ENCODE measurements around the gene BLOC1S4. TPM values are rescaled to one million over a fixed set of nuclear protein-coding genes. Genes with fewer than 3 reads are reported as not detected.

Gene BLOC1S4
- total RNA-seq, 1 experiment from 2014 or later, result 14.9 TPM

DNA sequence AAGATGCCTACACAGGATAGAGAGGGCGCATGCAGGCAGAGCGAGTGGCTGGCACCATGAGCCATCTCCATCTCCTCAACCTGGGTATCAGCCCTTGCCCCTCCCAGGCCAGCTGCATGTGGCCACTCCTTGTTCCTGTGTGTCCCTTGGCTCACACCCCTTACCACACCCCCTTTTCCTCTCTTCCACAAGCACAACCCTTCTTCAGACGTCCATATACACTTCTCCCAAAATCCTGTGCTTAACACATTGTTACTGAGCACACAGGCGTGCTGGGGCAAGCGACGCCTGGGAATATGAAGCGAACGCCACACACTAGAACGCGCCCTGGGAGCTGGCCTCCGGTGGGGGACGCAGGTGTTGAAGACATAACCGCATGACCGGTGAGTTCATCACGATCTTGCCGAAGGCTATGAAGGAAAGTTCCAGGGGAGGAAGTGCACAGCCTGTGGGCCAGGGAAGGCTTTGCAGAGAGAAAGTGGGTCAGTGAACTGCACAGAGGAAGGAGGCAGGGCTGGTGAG, 47.4 kb downstream of the BLOC1S4 start:
- Mint-ChIP-seq H3K4me3 (no peak overlapping the region), H3K4me1 (peaks cover 3 to 7% of the 10 kb centered on the region in 2 experiments; a peak in 3 of 4 replicates), H3K36me3 (ENCODE audit: insufficient read depth in 1 of 3, low read depth in 3 of 3) (no peaks in the 10 kb centered on the region), H3K9me3 (no peaks in the 10 kb centered on the region), H3K27ac (no peak overlapping the region; a peak in 1 of 7 replicates), H3K27me3 (ENCODE audit: low read depth) (peaks cover 7% of the 10 kb centered on the region)
- no peak overlapping the region for H3K23ac ChIP-seq (ENCODE audit: insufficient read length, low read depth, low read length)
- no CpG with 5 or more reads among the region's 16 CpGs for WGBS (ENCODE audit: extremely low coverage, insufficient read length, low lambda C conversion rate)
- no peaks in the 10 kb centered on the region for H3K79me1 ChIP-seq (ENCODE audit: insufficient read depth, low read depth, low read length, poor library complexity, severe bottlenecking)
- no peak overlapping the region for H2BK120ac ChIP-seq (ENCODE audit: low read depth, low read length, poor library complexity, severe bottlenecking)
- no peak overlapping the region for H3K56ac ChIP-seq (ENCODE audit: insufficient read length, low read depth, low read length)
- no peak for DNase-seq
- no peak overlapping the region for H4K8ac ChIP-seq (replicated peaks; ENCODE audit: insufficient read length, low read depth, low read length)
- no peak overlapping the region for H4K5ac ChIP-seq (ENCODE audit: insufficient read length, low read depth, low read length)
- no peaks in the 10 kb centered on the region for H3K9me3 ChIP-seq (ENCODE audit: control insufficient read depth, low read depth, low read length)
- no peak overlapping the region for H3T11ph ChIP-seq (ENCODE audit: low read length)
- H4K91ac ChIP-seq (ENCODE audit: insufficient read length, low read depth, low read length), result no peak overlapping the region
- H2AK5ac ChIP-seq (ENCODE audit: insufficient read length, low read length), result no peak overlapping the region
- H2BK20ac ChIP-seq (ENCODE audit: low read depth, low read length, poor library complexity, severe bottlenecking), result no peak overlapping the region
- H2AFZ ChIP-seq (ENCODE audit: low read length), result no peak overlapping the region
- TF ChIP-seq, protein P1, sequence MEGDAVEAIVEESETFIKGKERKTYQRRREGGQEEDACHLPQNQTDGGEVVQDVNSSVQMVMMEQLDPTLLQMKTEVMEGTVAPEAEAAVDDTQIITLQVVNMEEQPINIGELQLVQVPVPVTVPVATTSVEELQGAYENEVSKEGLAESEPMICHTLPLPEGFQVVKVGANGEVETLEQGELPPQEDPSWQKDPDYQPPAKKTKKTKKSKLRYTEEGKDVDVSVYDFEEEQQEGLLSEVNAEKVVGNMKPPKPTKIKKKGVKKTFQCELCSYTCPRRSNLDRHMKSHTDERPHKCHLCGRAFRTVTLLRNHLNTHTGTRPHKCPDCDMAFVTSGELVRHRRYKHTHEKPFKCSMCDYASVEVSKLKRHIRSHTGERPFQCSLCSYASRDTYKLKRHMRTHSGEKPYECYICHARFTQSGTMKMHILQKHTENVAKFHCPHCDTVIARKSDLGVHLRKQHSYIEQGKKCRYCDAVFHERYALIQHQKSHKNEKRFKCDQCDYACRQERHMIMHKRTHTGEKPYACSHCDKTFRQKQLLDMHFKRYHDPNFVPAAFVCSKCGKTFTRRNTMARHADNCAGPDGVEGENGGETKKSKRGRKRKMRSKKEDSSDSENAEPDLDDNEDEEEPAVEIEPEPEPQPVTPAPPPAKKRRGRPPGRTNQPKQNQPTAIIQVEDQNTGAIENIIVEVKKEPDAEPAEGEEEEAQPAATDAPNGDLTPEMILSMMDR (conservative IDR thresholded peaks at IDR 0.05), result peak; percentile 28; the same call in 1 of the 3 replicates
- no peaks in the 10 kb centered on the region for H3K79me2 ChIP-seq (ENCODE audit: insufficient read depth, low read length)
- no peak overlapping the region for H3K9ac ChIP-seq (ENCODE audit: extremely low read depth, insufficient read length, low read length)
- no peak overlapping the region for H3K4me2 ChIP-seq (ENCODE audit: insufficient read depth, insufficient read length, low read length)
- H3K14ac ChIP-seq (ENCODE audit: insufficient read depth, low read length), result no peak overlapping the region
- H2BK5ac ChIP-seq (ENCODE audit: insufficient read length, low read length), result no peak overlapping the region
- no peak overlapping the region for H2BK15ac ChIP-seq (ENCODE audit: low read depth, low read length)
- H3K23me2 ChIP-seq (ENCODE audit: insufficient read length, low read depth, low read length, poor library complexity, severe bottlenecking), result no peaks in the 10 kb centered on the region
- no peak overlapping the region for H3K4ac ChIP-seq (ENCODE audit: low read depth, low read length)
- H3K27me3 ChIP-seq (ENCODE audit: insufficient read depth, low read length), result no peaks in the 10 kb centered on the region
- no peaks in the 10 kb centered on the region for H3K4me1 ChIP-seq (ENCODE audit: insufficient read depth, low read length)
- H4K20me1 ChIP-seq (ENCODE audit: control insufficient read depth, insufficient read depth, insufficient read length), result no peaks in the 10 kb centered on the region
- no peak overlapping the region for H3K27ac ChIP-seq (ENCODE audit: insufficient read length, low read depth, low read length)
- H2BK12ac ChIP-seq (ENCODE audit: insufficient read length, low read depth, low read length), result no peak overlapping the region
- no peak overlapping the region for H3K18ac ChIP-seq (ENCODE audit: insufficient read length, low read depth, low read length)
